ENCODE measurements around the gene RFC2. TPM values are rescaled to one million over a fixed set of nuclear protein-coding genes. Genes with fewer than 3 reads are reported as not detected.

RFC2 gene
- total RNA-seq, 1 donor from 2014 or later = 71.3 TPM

DNA sequence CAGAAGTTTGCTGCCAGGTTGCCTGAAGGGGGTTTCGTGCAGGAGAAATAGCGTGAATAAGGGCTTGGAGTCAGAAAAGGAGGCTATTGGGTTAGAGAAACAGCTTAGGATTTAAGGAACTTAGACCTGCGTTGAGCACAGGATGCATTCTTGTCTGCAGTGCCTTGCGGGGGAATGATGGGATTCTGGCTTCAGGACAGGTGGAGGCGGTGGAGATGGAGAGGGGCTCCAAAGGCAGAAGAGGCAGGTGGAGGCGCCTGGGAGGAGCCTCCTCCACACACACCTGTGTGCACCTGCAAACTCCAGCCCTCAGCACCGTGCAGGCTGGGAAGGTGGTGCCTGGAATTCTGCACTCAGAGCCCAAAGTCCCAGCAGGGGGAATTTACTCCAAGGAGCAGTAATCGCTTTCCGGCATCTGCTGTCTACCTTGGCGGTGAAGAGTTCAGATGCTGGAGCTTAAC, 36.8 kb upstream of the RFC2 start:
- TF ChIP-seq CTCF (IDR thresholded peaks at IDR 0.05) = no peak
- TF ChIP-seq EZH2 (IDR thresholded peaks at IDR 0.05) = no peak
- no peak for TF ChIP-seq EZH2phosphoT487 (IDR thresholded peaks at IDR 0.05)
- no peak overlapping the region for H3K27ac Mint-ChIP-seq
- peak overlapping the region; percentile 90 for H3K4me3 ChIP-seq
- peaks cover 7% of the 10 kb centered on the region for H3K36me3 Mint-ChIP-seq
- peaks cover 13% of the 10 kb centered on the region for H3K4me1 ChIP-seq
- H3K4me2 ChIP-seq = peak overlapping the region; percentile 94
- H2AFZ ChIP-seq (replicated peaks) = no peak overlapping the region
- H3K9me3 Mint-ChIP-seq = peaks cover 2% of the 10 kb centered on the region
- H3K27me3 ChIP-seq = peaks cover 48% of the 10 kb centered on the region
- H3K79me2 ChIP-seq (ENCODE audit: low read depth) = peaks cover 37% of the 10 kb centered on the region
- peaks cover 12% of the 10 kb centered on the region for H3F3A ChIP-seq (ENCODE audit: low read depth)
- no peak for DNase-seq (ENCODE audit: low spot score)
- peak overlapping the region; percentile 88 for H3K4me3 Mint-ChIP-seq
- H3K36me3 ChIP-seq = no peaks in the 10 kb centered on the region
- no peak overlapping the region for H3K9ac ChIP-seq
- H3K27ac ChIP-seq = no peak overlapping the region
- no peaks in the 10 kb centered on the region for H3K9me3 ChIP-seq (ENCODE audit: low read depth)
- peaks cover 20% of the 10 kb centered on the region for H3K27me3 Mint-ChIP-seq (ENCODE audit: insufficient read depth, low read depth)
- H3K4me1 Mint-ChIP-seq = peaks cover 49% of the 10 kb centered on the region
- peaks cover 54% of the 10 kb centered on the region for H4K20me1 ChIP-seq (ENCODE audit: low read depth)

DNA sequence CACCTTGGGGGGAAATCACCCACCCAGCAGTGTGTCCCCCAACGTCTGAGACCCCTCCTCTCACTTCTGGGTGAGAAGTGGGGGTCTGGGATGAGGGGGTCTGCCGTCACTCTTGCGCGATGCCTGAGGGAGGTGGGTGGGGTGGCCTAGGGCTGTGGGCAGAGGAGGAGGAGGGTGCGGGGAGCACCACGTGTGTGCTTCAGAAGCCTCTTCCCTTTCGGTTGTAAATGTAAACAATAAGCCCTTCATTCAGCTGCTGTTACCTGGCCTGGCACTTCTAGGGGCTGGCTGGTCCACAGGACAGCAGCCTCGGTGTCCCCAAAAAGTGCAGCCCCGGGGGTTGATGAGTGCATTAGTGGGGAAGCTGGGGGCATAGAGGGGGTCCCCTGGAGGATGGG, 36.4 kb upstream of the RFC2 start:
- peak overlapping the region; percentile 88 for H3K4me3 Mint-ChIP-seq
- H3K79me2 ChIP-seq (ENCODE audit: low read depth) = peaks cover 32% of the 10 kb centered on the region
- H3K27me3 ChIP-seq = peaks cover 52% of the 10 kb centered on the region
- peak overlapping the region; percentile 90 for H3K4me3 ChIP-seq
- H3K4me1 ChIP-seq = peaks cover 13% of the 10 kb centered on the region
- no peak overlapping the region for H2AFZ ChIP-seq (replicated peaks)
- peaks cover 20% of the 10 kb centered on the region for H3K27me3 Mint-ChIP-seq (ENCODE audit: insufficient read depth, low read depth)
- no peaks in the 10 kb centered on the region for H3K9me3 Mint-ChIP-seq
- DNase-seq (ENCODE audit: low spot score) = no peak
- TF ChIP-seq EZH2phosphoT487 (IDR thresholded peaks at IDR 0.05) = no peak
- no peak for TF ChIP-seq EZH2 (IDR thresholded peaks at IDR 0.05)
- no peak for TF ChIP-seq CTCF (IDR thresholded peaks at IDR 0.05)
- H3K27ac Mint-ChIP-seq = no peak overlapping the region
- no peak overlapping the region for H3K27ac ChIP-seq
- no peak overlapping the region for H3K9ac ChIP-seq
- H3F3A ChIP-seq (ENCODE audit: low read depth) = peaks cover 12% of the 10 kb centered on the region
- no peaks in the 10 kb centered on the region for H3K9me3 ChIP-seq (ENCODE audit: low read depth)
- peaks cover 4% of the 10 kb centered on the region for H3K36me3 Mint-ChIP-seq
- peaks cover 49% of the 10 kb centered on the region for H3K4me1 Mint-ChIP-seq
- H3K36me3 ChIP-seq = no peaks in the 10 kb centered on the region
- peak overlapping the region; percentile 94 for H3K4me2 ChIP-seq
- peaks cover 53% of the 10 kb centered on the region for H4K20me1 ChIP-seq (ENCODE audit: low read depth)

- DNase-seq (ENCODE audit: low spot score) = peak; percentile 40
- H3K4me1 Mint-ChIP-seq = peaks cover 42% of the 10 kb centered on the region
These were observed 35.7 kb upstream of the RFC2 start for GRCh38 chr7:74289659-74290552.

More at GRCh38 chr7:74289659-74290552, 35.7 kb upstream of the RFC2 start:
- H3K27ac ChIP-seq = no peak overlapping the region
- H3K4me3 Mint-ChIP-seq = peak overlapping the region; percentile 88
- H3K4me1 ChIP-seq = peaks cover 14% of the 10 kb centered on the region
- peak overlapping the region; percentile 94 for H3K4me2 ChIP-seq
- no peaks in the 10 kb centered on the region for H3K9me3 Mint-ChIP-seq
- no peaks in the 10 kb centered on the region for H3K9me3 ChIP-seq (ENCODE audit: low read depth)
- H3K36me3 ChIP-seq = no peaks in the 10 kb centered on the region
- H3K27me3 ChIP-seq = peaks cover 56% of the 10 kb centered on the region
- H2AFZ ChIP-seq (replicated peaks) = peak overlapping the region; percentile 92
- H4K20me1 ChIP-seq (ENCODE audit: low read depth) = peaks cover 48% of the 10 kb centered on the region
- peaks cover 17% of the 10 kb centered on the region for H3F3A ChIP-seq (ENCODE audit: low read depth)
- H3K27ac Mint-ChIP-seq = no peak overlapping the region
- H3K4me3 ChIP-seq = peak overlapping the region; percentile 90
- no peak for TF ChIP-seq EZH2 (IDR thresholded peaks at IDR 0.05)
- no peak for TF ChIP-seq EZH2phosphoT487 (IDR thresholded peaks at IDR 0.05)
- TF ChIP-seq CTCF (IDR thresholded peaks at IDR 0.05) = no peak
- H3K9ac ChIP-seq = peak overlapping the region; percentile 12
- H3K27me3 Mint-ChIP-seq (ENCODE audit: insufficient read depth, low read depth) = peaks cover 20% of the 10 kb centered on the region
- H3K79me2 ChIP-seq (ENCODE audit: low read depth) = peaks cover 30% of the 10 kb centered on the region
- H3K36me3 Mint-ChIP-seq = no peaks in the 10 kb centered on the region
